Parathyroid adenoma (tissue), 2 donors: Measurements from ENCODE around the gene BEST2.
A peak's percentile ranks its signal among the peaks of the same experiment; 100 is the strongest.

Source experiments
- H2AFZ ChIP-seq: fragments of 300-600 bp; sonication (generic); one replicate; pipeline ENCODE4 v1.7.0; 2017; ENCODE audit warnings: antibody characterized with exemption, mild to moderate bottlenecking
- H3K27ac ChIP-seq: fragments of 300-600 bp; sonication (generic); one replicate; pipeline ENCODE4 v1.7.0; 2017
- H3K27me3 ChIP-seq: fragments of 300-600 bp; sonication (generic); one replicate; pipeline ENCODE4 v1.7.0; 2017; ENCODE audit warnings: low read length; ENCODE audit not compliant: control insufficient read depth, insufficient read depth
- H3K36me3 ChIP-seq: fragments of 300-600 bp; sonication (generic); one replicate; pipeline ENCODE4 v1.7.0; 2017; ENCODE audit warnings: low read length; ENCODE audit not compliant: control insufficient read depth, insufficient read depth
- H3K4me1 ChIP-seq: fragments of 300-600 bp; sonication (generic); one replicate; pipeline ENCODE4 v1.7.0; 2017; ENCODE audit warnings: control low read depth
- H3K4me2 ChIP-seq: fragments of 300-600 bp; sonication (generic); one replicate; pipeline ENCODE4 v1.7.0; 2017; ENCODE audit warnings: low read length
- H3K4me3 ChIP-seq: fragments of 300-600 bp; sonication (generic); one replicate; pipeline ENCODE4 v1.7.0; 2017; ENCODE audit warnings: low read depth, low read length
- H3K79me2 ChIP-seq: fragments of 300-600 bp; sonication (generic); one replicate; pipeline ENCODE4 v1.7.0; 2017; ENCODE audit warnings: control low read depth
- H3K9ac ChIP-seq: fragments of 300-600 bp; sonication (generic); one replicate; pipeline ENCODE4 v1.7.0; 2017; ENCODE audit warnings: mild to moderate bottlenecking
- H3K9me3 ChIP-seq: fragments of 300-600 bp; sonication (generic); one replicate; pipeline ENCODE4 v1.7.0; 2017; ENCODE audit warnings: low read length; ENCODE audit not compliant: control insufficient read depth
- CTCF ChIP-seq: fragments of 300-600 bp; sonication (generic); IDR thresholded peaks from one replicate; pipeline ENCODE4 v1.7.0; 2017; ENCODE audit warnings: antibody characterized with exemption, mild to moderate bottlenecking
- donor health status: primary hyperparathyroidism.

Gene BEST2

GRCh38 chr19:12777217-12778016 lies 25.8 kb downstream of the BEST2 start:
- Histone ChIP-seq H3K27me3 (no peaks in the 10 kb centered on the region), H3K4me2 (peak overlapping the region; percentile 97), H3K79me2 (no peaks in the 10 kb centered on the region), H3K9me3 (no peaks in the 10 kb centered on the region), H3K36me3 (no peaks in the 10 kb centered on the region), H3K4me1 (peaks cover 23% of the 10 kb centered on the region), H3K9ac (peak overlapping the region; percentile 56), H2AFZ (peak overlapping the region; percentile 92), H3K4me3 (peak overlapping the region; percentile 79), H3K27ac (peak overlapping the region; percentile 90)
- TF ChIP-seq CTCF = peak; percentile 98

GRCh38 chr19:12778017-12778904 lies 26.7 kb downstream of the BEST2 start:
- Histone ChIP-seq H3K36me3 (no peaks in the 10 kb centered on the region), H3K27me3 (no peaks in the 10 kb centered on the region), H3K4me1 (peaks cover 26% of the 10 kb centered on the region), H2AFZ (peak overlapping the region; percentile 92), H3K9me3 (no peaks in the 10 kb centered on the region), H3K4me3 (peak overlapping the region; percentile 79), H3K79me2 (no peaks in the 10 kb centered on the region), H3K4me2 (peak overlapping the region; percentile 97), H3K27ac (peak overlapping the region; percentile 90), H3K9ac (peak overlapping the region; percentile 56)
- no peak for TF ChIP-seq CTCF

- Histone ChIP-seq H3K27me3 (no peaks in the 10 kb centered on the region), H3K4me1 (peaks cover 32% of the 10 kb centered on the region), H3K27ac (peak overlapping the region; percentile 90), H3K9me3 (no peaks in the 10 kb centered on the region), H3K79me2 (no peaks in the 10 kb centered on the region), H3K9ac (peak overlapping the region; percentile 56), H3K4me2 (peak overlapping the region; percentile 97), H2AFZ (peak overlapping the region; percentile 92), H3K36me3 (no peaks in the 10 kb centered on the region), H3K4me3 (peak overlapping the region; percentile 79)
- TF ChIP-seq CTCF = no peak
These were observed 27.2 kb downstream of the BEST2 start for GRCh38 chr19:12778905-12779161.

GRCh38 chr19:12779162-12779993 lies 27.8 kb downstream of the BEST2 start:
- Histone ChIP-seq H3K4me1 (peaks cover 35% of the 10 kb centered on the region), H3K27ac (peak overlapping the region; percentile 90), H3K36me3 (no peaks in the 10 kb centered on the region), H3K9me3 (no peaks in the 10 kb centered on the region), H2AFZ (peak overlapping the region; percentile 92), H3K9ac (no peak overlapping the region), H3K79me2 (no peaks in the 10 kb centered on the region), H3K27me3 (no peaks in the 10 kb centered on the region), H3K4me3 (no peak overlapping the region), H3K4me2 (peak overlapping the region; percentile 97)
- TF ChIP-seq CTCF = no peak
